Fibroblast of upper back skin (primary cell): Measurements from ENCODE around the gene UFSP1.
A peak's percentile ranks its signal among the peaks of the same experiment; 100 is the strongest.

Source experiments
- DNase-seq: peaks from one replicate; pipeline ENCODE4 v3.0.0-alpha.2; 2013

The UFSP1 gene

GRCh38 chr7:100854146-100854895 lies 35.2 kb downstream of the UFSP1 start:
- DNase-seq = no peak

GRCh38 chr7:100852048-100852872 lies 37.3 kb downstream of the UFSP1 start, which contains the start of gene SLC12A9:
TSS of gene SLC12A9 (plus strand) at chr7:100852713. CDS start at chr7:100854198, 1,485 bp downstream.
- peak; percentile 90 for DNase-seq

- DNase-seq = no peak
Observed at GRCh38 chr7:100847360-100847759, 42.2 kb downstream of the UFSP1 start.

GRCh38 chr7:100840470-100841100 lies 48.9 kb downstream of the UFSP1 start:
- DNase-seq = no peak

GRCh38 chr7:100839361-100839760 lies 50.2 kb downstream of the UFSP1 start:
- no peak for DNase-seq
